Measurements from ENCODE around the gene ASB11. TPM values are rescaled to one million over a fixed set of nuclear protein-coding genes. Genes with fewer than 3 reads are reported as not detected.
"Not testable (repeated sequence)": the region's sequence is repeated elsewhere in the genome, so short reads cannot be mapped to it uniquely, and the experiment has no call there.

The ASB11 gene
- total and polyA plus RNA-seq, 2 donors = 0.05 to 0.74 TPM

- 73% methylated on average over 2 of the region's 2 CpGs for whole genome bisulfite sequencing
- H3K4me3 ChIP-seq (ENCODE audit: low read depth, low read length) = no peak overlapping the region
- H3K4me1 ChIP-seq (ENCODE audit: insufficient read depth) = no peaks in the 10 kb centered on the region
- no peaks in the 10 kb centered on the region for H3K36me3 ChIP-seq (ENCODE audit: insufficient read depth)
- no peak overlapping the region for H3K27ac ChIP-seq (ENCODE audit: low read depth)
- no peak for DNase-seq (ENCODE audit: extremely low spot score)
Observed at GRCh38 chrX:15328821-15329220, 13.4 kb upstream of the ASB11 start.

GRCh38 chrX:15328131-15328530 lies 12.7 kb upstream of the ASB11 start:
- no peaks in the 10 kb centered on the region for H3K36me3 ChIP-seq (ENCODE audit: insufficient read depth)
- no peaks in the 10 kb centered on the region for H3K4me1 ChIP-seq (ENCODE audit: insufficient read depth)
- no peak overlapping the region for H3K4me3 ChIP-seq (ENCODE audit: low read depth, low read length)
- 81% methylated on average over 3 of the region's 3 CpGs for WGBS
- H3K27ac ChIP-seq (ENCODE audit: low read depth) = no peak overlapping the region
- no peak for DNase-seq (ENCODE audit: extremely low spot score)

- WGBS = 96% methylated on average over 5 of the region's 5 CpGs
- Histone ChIP-seq H3K4me1 (ENCODE audit: insufficient read depth) (no peaks in the 10 kb centered on the region), H3K4me3 (ENCODE audit: low read depth, low read length) (no peak overlapping the region), H3K36me3 (ENCODE audit: insufficient read depth) (no peaks in the 10 kb centered on the region), H3K27ac (ENCODE audit: low read depth) (no peak overlapping the region)
- no peak for DNase-seq (ENCODE audit: extremely low spot score)
Observed at GRCh38 chrX:15322472-15322871, 7.0 kb upstream of the ASB11 start.

GRCh38 chrX:15322072-15322471 lies 6.6 kb upstream of the ASB11 start:
- WGBS = 74% methylated on average over 3 of the region's 3 CpGs
- Histone ChIP-seq H3K36me3 (ENCODE audit: insufficient read depth) (no peaks in the 10 kb centered on the region), H3K4me1 (ENCODE audit: insufficient read depth) (no peaks in the 10 kb centered on the region), H3K27ac (ENCODE audit: low read depth) (no peak overlapping the region), H3K4me3 (ENCODE audit: low read depth, low read length) (no peak overlapping the region)
- DNase-seq (ENCODE audit: extremely low spot score) = no peak

- 83% methylated on average over 4 of the region's 4 CpGs for WGBS
- Histone ChIP-seq H3K4me3 (ENCODE audit: low read depth, low read length) (no peak overlapping the region), H3K27ac (ENCODE audit: low read depth) (no peak overlapping the region), H3K36me3 (ENCODE audit: insufficient read depth) (no peaks in the 10 kb centered on the region), H3K4me1 (ENCODE audit: insufficient read depth) (no peaks in the 10 kb centered on the region)
- no peak for DNase-seq (ENCODE audit: extremely low spot score)
Observed at GRCh38 chrX:15321447-15321846, 6.0 kb upstream of the ASB11 start.

- Histone ChIP-seq H3K36me3 (ENCODE audit: insufficient read depth) (no peaks in the 10 kb centered on the region), H3K4me3 (ENCODE audit: low read depth, low read length) (no peak overlapping the region), H3K4me1 (ENCODE audit: insufficient read depth) (no peaks in the 10 kb centered on the region), H3K27ac (ENCODE audit: low read depth) (no peak overlapping the region)
- WGBS = 71% methylated on average over 4 of the region's 4 CpGs
- no peak for DNase-seq (ENCODE audit: extremely low spot score)
Observed at GRCh38 chrX:15320297-15320696, 4.9 kb upstream of the ASB11 start.

GRCh38 chrX:15319075-15319474 lies 3.6 kb upstream of the ASB11 start:
- 91% methylated on average over 4 of the region's 4 CpGs for WGBS
- DNase-seq (ENCODE audit: extremely low spot score) = no peak
- no peaks in the 10 kb centered on the region for H3K36me3 ChIP-seq (ENCODE audit: insufficient read depth)
- H3K27ac ChIP-seq (ENCODE audit: low read depth) = no peak overlapping the region
- no peak overlapping the region for H3K4me3 ChIP-seq (ENCODE audit: low read depth, low read length)
- no peaks in the 10 kb centered on the region for H3K4me1 ChIP-seq (ENCODE audit: insufficient read depth)

- no peak overlapping the region for H3K27ac ChIP-seq (ENCODE audit: low read depth)
- H3K4me3 ChIP-seq (ENCODE audit: low read depth, low read length) = no peak overlapping the region
- WGBS = 44% methylated on average over 2 of the region's 2 CpGs
- H3K36me3 ChIP-seq (ENCODE audit: insufficient read depth) = no peaks in the 10 kb centered on the region
- DNase-seq (ENCODE audit: extremely low spot score) = no peak
- no peaks in the 10 kb centered on the region for H3K4me1 ChIP-seq (ENCODE audit: insufficient read depth)
Observed at GRCh38 chrX:15314472-15314871, 968 bp downstream of the ASB11 start.

GRCh38 chrX:15311119-15311518 lies 4.3 kb downstream of the ASB11 start:
- 89% methylated on average over 3 of the region's 3 CpGs for WGBS
- DNase-seq (ENCODE audit: extremely low spot score) = no peak
- Histone ChIP-seq H3K4me1 (ENCODE audit: insufficient read depth) (no peaks in the 10 kb centered on the region), H3K4me3 (ENCODE audit: low read depth, low read length) (no peak overlapping the region), H3K36me3 (ENCODE audit: insufficient read depth) (no peaks in the 10 kb centered on the region), H3K27ac (ENCODE audit: low read depth) (no peak overlapping the region)

GRCh38 chrX:15310117-15310516 lies 5.3 kb downstream of the ASB11 start:
- WGBS = 24% methylated on average over 3 of the region's 3 CpGs
- Histone ChIP-seq H3K4me3 (ENCODE audit: low read depth, low read length) (no peak overlapping the region), H3K27ac (ENCODE audit: low read depth) (no peak overlapping the region), H3K36me3 (ENCODE audit: insufficient read depth) (no peaks in the 10 kb centered on the region), H3K4me1 (ENCODE audit: insufficient read depth) (no peaks in the 10 kb centered on the region)
- DNase-seq (ENCODE audit: extremely low spot score) = no peak

GRCh38 chrX:15305899-15306298 lies 9.5 kb downstream of the ASB11 start:
- H3K4me3 ChIP-seq (ENCODE audit: low read depth, low read length); DNase-seq (ENCODE audit: extremely low spot score); H3K36me3 ChIP-seq (ENCODE audit: insufficient read depth); H3K27ac ChIP-seq (ENCODE audit: low read depth); H3K4me1 ChIP-seq (ENCODE audit: insufficient read depth): not testable (repeated sequence)
- 86% methylated on average over 3 of the region's 3 CpGs for WGBS

GRCh38 chrX:15301924-15302323 lies 13.5 kb downstream of the ASB11 start:
- no peak for DNase-seq (ENCODE audit: extremely low spot score)
- 45% methylated on average over 4 of the region's 4 CpGs for WGBS
- Histone ChIP-seq H3K36me3 (ENCODE audit: insufficient read depth) (no peaks in the 10 kb centered on the region), H3K4me1 (ENCODE audit: insufficient read depth) (no peaks in the 10 kb centered on the region), H3K27ac (ENCODE audit: low read depth) (no peak overlapping the region), H3K4me3 (ENCODE audit: low read depth, low read length) (no peak overlapping the region)

- H3K4me1 ChIP-seq (ENCODE audit: insufficient read depth) = no peaks in the 10 kb centered on the region
- H3K4me3 ChIP-seq (ENCODE audit: low read depth, low read length) = no peak overlapping the region
- no peak for DNase-seq (ENCODE audit: extremely low spot score)
- 61% methylated on average over 4 of the region's 4 CpGs for WGBS
- no peak overlapping the region for H3K27ac ChIP-seq (ENCODE audit: low read depth)
- no peaks in the 10 kb centered on the region for H3K36me3 ChIP-seq (ENCODE audit: insufficient read depth)
Observed at GRCh38 chrX:15299941-15300851, 15.2 kb downstream of the ASB11 start.

- Histone ChIP-seq H3K4me1 (ENCODE audit: insufficient read depth) (no peaks in the 10 kb centered on the region), H3K27ac (ENCODE audit: low read depth) (no peak overlapping the region), H3K4me3 (ENCODE audit: low read depth, low read length) (no peak overlapping the region), H3K36me3 (ENCODE audit: insufficient read depth) (no peaks in the 10 kb centered on the region)
- no peak for DNase-seq (ENCODE audit: extremely low spot score)
- WGBS = 80% methylated on average over 3 of the region's 3 CpGs
Observed at GRCh38 chrX:15298780-15299179, 16.7 kb downstream of the ASB11 start.
